Heart right ventricle (tissue), 16 donors: ENCODE results near the gene NXT1. TPM values are rescaled to one million over a fixed set of nuclear protein-coding genes. Genes with fewer than 3 reads are reported as not detected.
A peak's percentile ranks its signal among the peaks of the same experiment; 100 is the strongest.

Experiments used
- ATAC-seq, 8 donors: fragments of 200-7000 bp; cut with Tn5 transposase; one replicate each; pipeline ENCODE4 v1.9.1; 2020; ENCODE audit warnings: mild to moderate bottlenecking in 8 of 8, moderate library complexity in 8 of 8, moderate number of reproducible peaks in 1 of 8
- DNase-seq, 2 donors: peaks; one replicate each; pipeline ENCODE4 v3.0.0-alpha.2; 2020
- H3K27ac ChIP-seq, 10 donors: fragments of 200-600 bp; sonication (generic) in 2 of 10; one replicate each; pipeline versions ENCODE4 v1.5.0 to v1.8.0; 2020 to 2022; ENCODE audit warnings: mild to moderate bottlenecking in 3 of 10
- H3K27me3 ChIP-seq, 7 donors: fragments of 200-600 bp; one replicate each; pipeline ENCODE4 v1.8.0; 2021 to 2022; ENCODE audit warnings: mild to moderate bottlenecking in 2 of 7
- H3K36me3 ChIP-seq, 9 donors: fragments of 200-600 bp; sonication (generic) in 1 of 9; one replicate each; pipeline versions ENCODE4 v1.5.0 to v1.8.0; 2020 to 2022; ENCODE audit warnings: mild to moderate bottlenecking in 2 of 9
- H3K4me1 ChIP-seq, 9 donors: fragments of 200-600 bp; sonication (generic) in 1 of 9; one replicate each; pipeline versions ENCODE4 v1.5.0 to v1.8.0; 2020 to 2022; ENCODE audit warnings: mild to moderate bottlenecking in 4 of 9
- H3K4me3 ChIP-seq, 10 donors: fragments of 200-600 bp; sonication (generic) in 2 of 10; one replicate each; pipeline versions ENCODE4 v1.5.0 to v1.8.0; 2020 to 2022; ENCODE audit warnings: mild to moderate bottlenecking in 7 of 10, moderate library complexity in 2 of 10
- H3K9me3 ChIP-seq, 11 donors: fragments of 200-600 bp in 10 of 11; sonication (generic) in 2 of 11; one replicate each; pipeline versions ENCODE4 v1.5.0 to v1.8.0; 2013 to 2022; ENCODE audit warnings: mild to moderate bottlenecking in 2 of 11, control low read depth in 1 of 11, moderate library complexity in 1 of 11
- WGBS, 2 donors: extraction: QIAGEN DNeasy Blood & Tissue Kit; methylation state at CpG; one replicate each; pipeline ENCODE4 v1.1.7; 2013; ENCODE audit warnings: inconsistent platforms in 1 of 2; 5-methylcytosine and 5-hydroxymethylcytosine counted together
- intact Hi-C, 10 donors: fragments of 100-400 bp; cut with DNase I; formaldehyde crosslinking; loops; one replicate each; pipeline versions ENCODE4 v1.11.1 to v1.14.2; 2022
- polyA plus RNA-seq, 2 donors: library from polyadenylated mRNA; stranded (reverse); fragments of 200-250 nt; gene quantifications; one replicate each; pipeline ENCODE4 v1.2.3, GENCODE V29; 2013
- total RNA-seq, 10 donors: library from RNA; stranded (reverse); fragmentation: NEBNext Ultra II Directional in 3 of 10; extraction: Animal tissue kit (Norgen Biotek cat#: 25700) in 3 of 10; gene quantifications; one replicate each; pipeline versions ENCODE4 v1.2.1 to v1.2.4, GENCODE V29; 2021 to 2023
- TF ChIP-seq, protein P1 (sequence below), 9 donors: fragments of 200-600 bp; sonication (generic) in 2 of 9; IDR thresholded peaks; one replicate each; pipeline versions ENCODE4 v1.5.0 to v1.8.0; 2021 to 2022; ENCODE audit warnings: antibody characterized with exemption in 9 of 9, mild to moderate bottlenecking in 5 of 9, moderate library complexity in 1 of 9
- donor health status: Arrhythmogenic right ventricular cardiomyopathy.
- donor health status: ischemic (EF 13 %, LVEDD 7.1; RV severe dilation, severe dysfunction).
- donor health status: healthy with polysubstance abuse.
- donor health status: DM: no; HTN: yes; CAD: no.
- donor health status: DM: no; HTN: no; CAD: no.
- donor health status: ischemic (EF 25% LVEDD 6.9; RV normal size, moderate dysfunction).
- donor health status: ischemic (EF 25% LVEDD 5.7; RV mildly dilated, moderate dysfunction).
- donor health status: healthy.
- donor health status: DM: yes; HTN: yes; CAD: no.
- donor health status: Ischemic cardiomyopathy.
- donor health status: ischemic (EF 35%, LVEDD 5.7; RV mildly dilated, moderate dysfunction).
- donor health status: nonischemic (EF 11% LVEDD 7.7; RV severe dilation, severe dysfunction).
- donor health status: DM: yes; HTN: yes; CAD: no.
- donor health status: PGD.
- donor health status: ischemic (EF 29% LVEDD 5.4; RV normal size, mild dysfunction).
- donor health status: nonischemic (EF 23%, LVEDD 6.1; RV moderate dilation, normal function).

Gene NXT1
- total and polyA plus RNA-seq, 12 donors = 4.5 to 21.3 (median 6.6) TPM

DNA sequence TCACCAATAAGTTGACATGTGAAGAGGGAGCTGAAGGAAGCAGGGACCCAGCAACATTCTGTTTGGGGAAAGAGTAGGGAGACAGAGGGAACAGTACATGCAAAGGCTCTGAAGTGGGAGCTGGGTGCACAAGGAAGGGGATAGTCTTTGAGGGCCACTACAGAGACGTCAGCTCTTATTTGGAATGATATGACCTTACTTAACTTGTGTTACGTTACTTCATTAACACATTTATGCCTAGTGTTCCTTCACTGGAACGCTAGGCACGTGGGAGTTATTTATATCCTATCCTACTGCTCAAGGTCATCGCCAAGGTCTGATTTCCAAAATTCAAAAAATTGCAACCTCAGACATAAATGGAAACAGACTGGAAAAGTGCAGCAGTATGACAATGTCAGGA, 50.5 kb downstream of the NXT1 start:
- H3K4me1 ChIP-seq = peaks cover 2 to 66% (median 36%) of the 10 kb centered on the region in 9 donors
- 52 to 55% methylated on average over 5 of the region's 5 CpGs for WGBS, 2 donors
- ATAC-seq (peak in 7 of 8 donors; percentile 47 to 82 (median 68)), DNase-seq (no peak)
- H3K27me3 ChIP-seq = no peaks in the 10 kb centered on the region
- TF ChIP-seq, protein P1, sequence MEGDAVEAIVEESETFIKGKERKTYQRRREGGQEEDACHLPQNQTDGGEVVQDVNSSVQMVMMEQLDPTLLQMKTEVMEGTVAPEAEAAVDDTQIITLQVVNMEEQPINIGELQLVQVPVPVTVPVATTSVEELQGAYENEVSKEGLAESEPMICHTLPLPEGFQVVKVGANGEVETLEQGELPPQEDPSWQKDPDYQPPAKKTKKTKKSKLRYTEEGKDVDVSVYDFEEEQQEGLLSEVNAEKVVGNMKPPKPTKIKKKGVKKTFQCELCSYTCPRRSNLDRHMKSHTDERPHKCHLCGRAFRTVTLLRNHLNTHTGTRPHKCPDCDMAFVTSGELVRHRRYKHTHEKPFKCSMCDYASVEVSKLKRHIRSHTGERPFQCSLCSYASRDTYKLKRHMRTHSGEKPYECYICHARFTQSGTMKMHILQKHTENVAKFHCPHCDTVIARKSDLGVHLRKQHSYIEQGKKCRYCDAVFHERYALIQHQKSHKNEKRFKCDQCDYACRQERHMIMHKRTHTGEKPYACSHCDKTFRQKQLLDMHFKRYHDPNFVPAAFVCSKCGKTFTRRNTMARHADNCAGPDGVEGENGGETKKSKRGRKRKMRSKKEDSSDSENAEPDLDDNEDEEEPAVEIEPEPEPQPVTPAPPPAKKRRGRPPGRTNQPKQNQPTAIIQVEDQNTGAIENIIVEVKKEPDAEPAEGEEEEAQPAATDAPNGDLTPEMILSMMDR (IDR thresholded peaks at IDR 0.05) = no peak
- H3K27ac ChIP-seq = peak overlapping the region in 7 of 10 donors; percentile 20 to 64 (median 59)
- H3K9me3 ChIP-seq = no peaks in the 10 kb centered on the region
- intact Hi-C loops = no loop called here
- peaks cover 0 to 30% (median 0%) of the 10 kb centered on the region in 9 donors for H3K36me3 ChIP-seq
- H3K4me3 ChIP-seq = no peak overlapping the region

- peaks cover 0 to 53% (median 30%) of the 10 kb centered on the region in 9 donors for H3K4me1 ChIP-seq
- H3K4me3 ChIP-seq = no peak overlapping the region
- 52 to 53% methylated on average over 5 of the region's 5 CpGs for WGBS, 2 donors
- no peak for DNase-seq
- TF ChIP-seq, protein P1 (IDR thresholded peaks at IDR 0.05) = no peak
- H3K27ac ChIP-seq = peak overlapping the region in 1 of 10 donors; percentile 9
- H3K36me3 ChIP-seq = peaks cover 0 to 28% (median 0%) of the 10 kb centered on the region in 9 donors
- intact Hi-C loops = no loop called here
- H3K27me3 ChIP-seq = no peaks in the 10 kb centered on the region
- no peaks in the 10 kb centered on the region for H3K9me3 ChIP-seq
- no peak for ATAC-seq
Observed at GRCh38 chr20:23403751-23404150, 53.2 kb downstream of the NXT1 start.

DNA sequence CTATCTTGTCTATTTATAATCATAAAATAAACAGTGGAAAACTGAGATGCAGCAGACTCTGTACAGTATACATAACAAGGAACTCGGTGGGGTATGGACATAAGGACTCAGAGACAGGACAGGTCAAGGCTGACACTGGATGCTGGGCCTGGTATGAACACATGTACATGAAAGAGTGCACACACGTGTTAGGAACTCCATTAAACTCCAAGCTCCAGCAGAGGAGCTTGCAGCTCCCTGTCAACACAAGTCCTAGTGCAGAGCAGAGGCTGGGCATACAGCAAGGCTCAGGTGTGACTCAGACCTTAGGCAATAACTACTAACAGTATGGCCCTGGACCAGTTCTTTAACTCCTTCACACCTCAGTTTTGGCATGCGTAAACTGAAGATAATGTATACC, 53.6 kb downstream of the NXT1 start:
- Histone ChIP-seq H3K27me3 (no peaks in the 10 kb centered on the region), H3K36me3 (peaks cover 0 to 28% (median 0%) of the 10 kb centered on the region in 9 donors), H3K9me3 (no peaks in the 10 kb centered on the region), H3K27ac (peak overlapping the region in 1 of 10 donors; percentile 9), H3K4me3 (no peak overlapping the region), H3K4me1 (peaks cover 0 to 57% (median 30%) of the 10 kb centered on the region in 9 donors)
- ATAC-seq (peak in 3 of 8 donors; percentile 25 to 63 (median 59)), DNase-seq (no peak)
- TF ChIP-seq, protein P1 (IDR thresholded peaks at IDR 0.05) = no peak
- intact Hi-C loops = no loop called here
- 47 to 54% methylated on average over 3 of the region's 3 CpGs for WGBS, 2 donors

Other genes with a start within 250 kb of the NXT1 start
- 10 to 100 TPM; 20.6 to 42.7 (median 28.8) TPM for gene GZF1, start 11.4 kb downstream of the NXT1 start, total RNA-seq
- 10 to 100 TPM in 1 of 2 donors, 1 to 10 TPM in 1; 8.6 to 10.0 TPM for gene GZF1, start 11.4 kb downstream of the NXT1 start, polyA plus RNA-seq
- 1 to 10 TPM; 3.1 to 7.2 (median 6.1) TPM for gene NAPB, start 70.7 kb downstream of the NXT1 start, total RNA-seq
- 1 to 10 TPM; 2.1 to 5.8 TPM for gene NAPB, start 70.7 kb downstream of the NXT1 start, polyA plus RNA-seq
- not detected for gene CSTL1, start 88.9 kb downstream of the NXT1 start, total RNA-seq
- not detected for gene CSTL1, start 88.9 kb downstream of the NXT1 start, polyA plus RNA-seq
- not detected for gene CST11, start 102.1 kb downstream of the NXT1 start, total RNA-seq
- not detected for gene CST11, start 102.1 kb downstream of the NXT1 start, polyA plus RNA-seq
- not detected for gene CST8, start 140.3 kb downstream of the NXT1 start, total RNA-seq
- not detected for gene CST8, start 140.3 kb downstream of the NXT1 start, polyA plus RNA-seq
- not detected for gene CST9L, start 217.7 kb downstream of the NXT1 start, total RNA-seq
- gene CST9L, start 217.7 kb downstream of the NXT1 start, polyA plus RNA-seq = not detected